HG02642 (cell line): ENCODE measurements around the gene KRT23.

Experiments used
- ATAC-seq: cut with Tn5 transposase; IDR thresholded peaks from one replicate; pipeline ENCODE4 v1.9.1; 2021; ENCODE audit warnings: mild to moderate bottlenecking; ENCODE audit not compliant: unreplicated experiment, poor library complexity

Gene KRT23

GRCh38 chr17:40937384-40937819 lies at the start of gene KRT23:
TSS of gene KRT23 (minus strand) at chr17:40937646. CDS start at chr17:40936603, 1,043 bp downstream.
- ATAC-seq = no peak

GRCh38 chr17:40986920-40987319 lies 49.5 kb upstream of the KRT23 start:
- ATAC-seq = no peak

GRCh38 chr17:40984226-40984625 lies 46.8 kb upstream of the KRT23 start, which contains the start of gene KRT40:
TSS of gene KRT40 (minus strand) at chr17:40984326. CDS start at chr17:40984273, 53 bp downstream.
- no peak for ATAC-seq

- ATAC-seq = no peak
Observed at GRCh38 chr17:40981115-40981514, 43.7 kb upstream of the KRT23 start.

GRCh38 chr17:40980596-40980995 lies 43.1 kb upstream of the KRT23 start:
- no peak for ATAC-seq

- ATAC-seq = no peak
Observed at GRCh38 chr17:40980117-40980516, 42.7 kb upstream of the KRT23 start.

- no peak for ATAC-seq
Observed at GRCh38 chr17:40978575-40979151, 41.2 kb upstream of the KRT23 start.

GRCh38 chr17:40975516-40975915 lies 38.1 kb upstream of the KRT23 start:
- no peak for ATAC-seq

GRCh38 chr17:40974366-40974765 lies 36.9 kb upstream of the KRT23 start:
- ATAC-seq = no peak

GRCh38 chr17:40967582-40967981 lies 30.1 kb upstream of the KRT23 start:
- ATAC-seq = no peak

GRCh38 chr17:40966848-40967247 lies 29.4 kb upstream of the KRT23 start, which contains the start of gene KRT39:
TSS of gene KRT39 (minus strand) at chr17:40966948. CDS start at chr17:40966856, 92 bp downstream.
- ATAC-seq = no peak

GRCh38 chr17:40963838-40964237 lies 26.4 kb upstream of the KRT23 start:
- ATAC-seq = no peak

GRCh38 chr17:40962059-40962561 lies 24.7 kb upstream of the KRT23 start:
- ATAC-seq = no peak

GRCh38 chr17:40961591-40961990 lies 24.1 kb upstream of the KRT23 start:
- ATAC-seq = no peak

- no peak for ATAC-seq
Observed at GRCh38 chr17:40960144-40960543, 22.7 kb upstream of the KRT23 start.

- ATAC-seq = no peak
Observed at GRCh38 chr17:40958086-40958953, 20.9 kb upstream of the KRT23 start.

- no peak for ATAC-seq
Observed at GRCh38 chr17:40956401-40957254, 19.2 kb upstream of the KRT23 start.

- ATAC-seq = no peak
Observed at GRCh38 chr17:40953881-40954280, 16.4 kb upstream of the KRT23 start.

GRCh38 chr17:40952661-40953060 lies 15.2 kb upstream of the KRT23 start:
- no peak for ATAC-seq

GRCh38 chr17:40952154-40952553 lies 14.7 kb upstream of the KRT23 start:
- no peak for ATAC-seq
